ELF-1 (cell line): ENCODE data around the gene TCF12.

Source experiments
- DNase-seq: peaks from one replicate; pipeline ENCODE4 v3.0.0-alpha.2; 2016; ENCODE audit warnings: low read depth, low spot score

The TCF12 gene

DNA sequence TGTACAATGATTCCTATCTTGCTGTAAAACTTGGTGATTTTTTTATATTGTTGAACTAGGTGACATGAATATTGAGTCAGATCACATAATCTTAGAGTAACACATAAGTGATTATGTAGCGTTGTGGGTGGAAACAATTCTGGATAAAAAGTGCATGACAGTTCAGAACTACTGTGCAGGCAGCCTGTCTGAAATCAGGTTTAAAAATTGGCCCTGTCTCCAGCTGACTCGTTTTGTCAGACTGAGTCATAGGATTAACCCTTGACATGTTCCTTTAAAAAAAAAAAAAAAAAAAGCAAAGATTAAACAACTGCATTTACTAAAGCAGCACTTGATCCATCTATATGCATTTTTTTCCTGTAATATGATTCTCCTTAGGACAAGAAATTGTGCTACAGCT, 297.8 kb downstream of the TCF12 start:
- no peak for DNase-seq

DNA sequence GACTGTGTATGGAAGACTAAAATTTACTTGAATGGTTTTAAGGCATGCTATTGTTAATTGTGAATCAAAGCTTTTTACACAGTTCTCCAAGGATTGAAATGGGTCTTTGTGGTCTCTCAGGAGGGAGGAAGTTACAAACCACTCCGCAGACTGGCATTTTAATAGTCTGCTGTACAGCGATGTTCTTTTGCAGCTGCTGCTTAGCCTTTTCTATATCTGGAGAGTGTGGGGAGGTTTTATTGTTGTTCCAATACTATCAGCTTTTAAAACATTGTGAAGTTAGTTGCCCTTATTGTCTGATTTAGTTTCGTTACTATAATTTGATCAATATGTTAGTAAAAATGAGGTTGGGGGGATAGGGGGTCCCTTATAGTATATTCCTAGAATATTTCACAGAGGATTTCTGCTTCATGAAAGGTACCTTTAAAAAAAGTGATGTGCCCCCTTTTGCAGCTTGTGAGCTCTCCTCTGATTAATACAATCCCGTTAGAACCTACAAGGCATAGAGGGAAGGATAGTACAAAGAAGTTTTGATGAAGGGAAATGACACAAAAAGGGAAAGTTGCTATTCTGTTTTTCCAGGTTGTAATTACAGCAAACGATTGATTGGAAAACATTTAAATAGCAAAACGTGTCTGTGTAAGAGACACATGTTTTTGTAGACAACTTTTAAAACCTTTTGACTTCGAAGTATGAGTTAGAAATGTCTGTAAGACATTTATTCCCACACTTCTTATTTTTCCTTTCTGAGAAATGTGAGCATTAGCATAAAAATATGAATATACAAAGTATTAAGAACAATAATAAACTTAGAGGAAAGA, 299.5 kb downstream of the TCF12 start:
- DNase-seq, result no peak

DNA sequence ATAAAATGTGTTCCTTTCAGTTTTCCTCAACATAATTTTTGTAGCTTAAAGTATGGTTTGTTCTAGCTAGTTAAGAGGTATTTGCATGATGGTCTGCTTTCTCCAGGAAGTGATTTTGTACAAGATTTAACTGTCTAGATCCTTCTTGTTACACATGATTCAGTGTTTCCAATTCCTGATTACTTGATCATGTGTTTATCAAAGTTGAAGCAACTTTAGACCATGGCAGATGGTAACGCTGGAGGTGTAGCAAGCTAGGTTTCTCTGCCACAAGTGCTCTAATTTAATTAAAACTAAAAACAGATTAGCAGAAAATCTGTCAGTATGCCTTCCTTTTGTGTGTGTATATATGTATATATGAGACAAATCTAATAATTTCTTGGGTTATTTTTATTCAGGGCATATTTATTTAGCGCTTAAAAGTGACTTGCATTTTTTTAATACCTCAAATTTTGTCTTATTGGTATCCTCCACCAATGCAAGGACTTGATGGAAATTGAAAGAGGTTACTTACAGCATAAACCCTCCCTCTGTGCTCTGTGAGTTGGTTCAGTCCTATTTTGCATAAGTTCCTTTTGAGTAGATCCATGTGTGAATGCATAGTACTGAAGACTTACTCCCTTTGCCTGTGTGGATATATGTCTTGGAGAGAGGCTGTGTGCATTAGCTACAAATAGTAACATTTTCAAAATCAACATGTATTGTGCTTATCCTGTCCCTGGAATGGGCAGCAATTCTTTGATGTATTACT, 300.6 kb downstream of the TCF12 start:
- no peak for DNase-seq

DNA sequence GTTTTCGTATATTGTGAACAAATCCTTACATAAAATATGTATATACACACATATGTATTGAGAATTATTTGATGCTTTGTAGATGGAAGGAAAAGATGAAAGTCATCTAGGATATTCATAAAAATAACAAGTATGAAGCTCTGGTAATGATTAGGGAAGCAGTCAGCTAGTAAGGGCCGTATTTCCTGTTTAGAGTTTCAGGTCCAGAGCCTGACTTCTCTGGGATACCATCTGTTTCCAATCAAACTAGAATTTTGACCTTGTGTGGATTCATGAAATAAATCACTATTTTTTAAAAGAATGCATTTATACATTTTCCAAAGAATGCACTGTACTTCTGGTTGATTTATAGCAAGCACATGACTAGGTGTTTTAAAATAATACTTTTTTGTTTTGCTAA, 301.8 kb downstream of the TCF12 start:
- no peak for DNase-seq

DNA sequence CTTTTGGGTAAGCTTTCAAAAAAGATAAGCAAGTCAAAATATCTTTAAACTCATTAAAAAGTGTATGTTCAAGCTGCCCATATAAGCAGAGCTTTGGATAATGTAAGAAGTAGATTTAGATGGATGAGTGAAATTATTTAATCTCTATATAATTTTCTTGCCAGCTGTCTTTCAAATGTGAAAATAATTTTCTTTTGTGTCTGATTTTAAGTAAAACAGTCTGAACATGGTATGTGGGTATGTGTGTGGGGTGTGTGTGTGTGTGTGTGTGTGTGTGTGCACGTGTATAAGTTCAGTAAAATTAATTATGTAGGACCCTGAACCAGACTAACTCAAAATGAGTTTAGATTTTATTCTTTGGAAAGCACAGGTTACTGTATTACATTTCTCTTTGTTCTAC, 302.7 kb downstream of the TCF12 start:
- DNase-seq, result no peak

DNA sequence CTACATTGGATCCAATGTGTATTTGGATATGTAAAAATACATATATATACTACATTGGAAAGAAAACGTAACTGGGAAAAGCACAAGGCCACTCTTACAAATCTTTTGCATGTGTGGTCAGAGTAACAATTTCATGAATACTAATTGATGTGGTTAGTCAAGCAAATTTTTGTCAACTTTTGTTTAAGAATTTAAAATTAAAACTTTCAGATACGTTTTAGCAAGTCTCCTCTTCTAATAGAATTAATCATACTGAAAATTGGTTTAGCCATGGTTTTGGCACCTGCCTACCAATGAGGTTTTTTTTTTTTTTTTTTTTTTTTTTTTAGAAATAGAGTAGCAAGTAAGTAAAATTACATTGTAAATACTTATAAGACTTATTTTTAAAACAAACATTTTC, 304.9 kb downstream of the TCF12 start:
- DNase-seq, result no peak

DNA sequence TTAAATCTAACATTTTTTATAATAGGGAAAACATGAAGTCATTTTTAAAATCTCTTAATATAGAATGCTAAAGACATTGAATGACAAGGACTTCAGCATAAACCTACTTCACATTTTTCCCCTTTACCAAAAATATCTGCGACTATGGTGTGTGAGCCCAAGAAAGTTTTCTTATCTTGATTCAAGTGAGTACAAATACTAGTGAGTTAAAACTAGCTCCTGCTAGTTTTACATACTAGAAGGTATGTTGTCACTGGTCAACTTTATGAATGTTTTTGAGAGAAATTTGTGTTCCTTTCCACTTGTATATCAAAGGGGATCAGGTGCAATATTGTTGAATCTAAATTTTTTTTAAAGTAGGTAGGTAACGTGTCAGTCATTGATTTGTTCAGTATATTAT, 305.4 kb downstream of the TCF12 start:
- no peak for DNase-seq

DNA sequence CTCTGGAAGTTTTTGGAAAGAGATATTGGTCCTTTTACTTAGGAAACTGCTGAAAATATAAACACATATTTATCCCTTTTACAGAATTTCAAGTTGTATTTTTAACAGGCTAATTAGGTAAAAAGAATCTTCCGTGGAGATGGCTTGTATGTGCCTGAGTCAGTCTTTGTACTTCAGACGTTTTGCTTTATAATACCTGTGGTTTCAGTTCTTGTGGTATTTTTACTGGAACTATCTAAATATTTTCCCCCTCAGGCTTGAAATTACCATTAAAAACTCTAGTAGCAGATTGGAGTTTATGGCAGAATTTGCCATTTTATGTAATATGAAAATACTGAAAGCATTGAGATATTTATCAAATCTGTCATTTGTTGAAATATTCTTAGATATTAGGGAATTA, 306.2 kb downstream of the TCF12 start:
- DNase-seq, result no peak

DNA sequence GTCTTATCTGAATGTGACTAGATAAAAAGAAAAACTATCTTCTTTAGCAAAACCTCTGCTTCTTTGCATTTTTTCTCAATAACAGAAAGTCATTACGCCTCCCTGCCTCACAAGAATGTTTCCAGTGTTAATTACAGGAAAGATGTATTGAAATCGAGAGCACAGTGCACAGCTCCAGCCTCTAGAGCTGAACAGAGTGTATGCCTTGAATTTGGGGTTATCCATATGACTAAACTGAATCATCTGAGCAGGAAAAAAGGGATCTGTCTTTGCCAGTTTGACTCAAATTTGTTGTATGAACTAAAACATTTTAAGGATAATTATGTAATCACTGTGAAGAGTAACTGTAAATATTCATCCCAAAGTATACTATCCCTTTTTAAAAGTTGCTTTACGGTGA, 308.7 kb downstream of the TCF12 start:
- DNase-seq, result no peak

DNA sequence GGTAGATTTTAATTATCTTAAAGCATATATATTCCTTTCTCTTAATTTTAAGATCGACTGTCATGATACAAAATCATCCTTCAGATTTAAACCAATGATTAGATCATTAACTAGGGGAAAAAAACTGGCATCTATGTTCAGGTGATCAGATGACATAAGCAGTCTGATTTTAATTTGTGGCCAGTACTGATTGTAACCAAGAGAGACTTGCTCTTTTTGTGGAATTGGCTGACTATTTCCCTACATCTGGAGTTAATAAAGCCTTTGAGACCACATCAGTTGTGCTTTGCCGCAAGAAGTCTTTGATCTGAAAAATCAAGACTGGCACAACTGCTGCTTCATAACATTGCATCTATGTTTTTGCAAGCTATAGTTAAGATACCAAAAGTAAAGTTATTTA, 309.5 kb downstream of the TCF12 start:
- DNase-seq, result no peak

DNA sequence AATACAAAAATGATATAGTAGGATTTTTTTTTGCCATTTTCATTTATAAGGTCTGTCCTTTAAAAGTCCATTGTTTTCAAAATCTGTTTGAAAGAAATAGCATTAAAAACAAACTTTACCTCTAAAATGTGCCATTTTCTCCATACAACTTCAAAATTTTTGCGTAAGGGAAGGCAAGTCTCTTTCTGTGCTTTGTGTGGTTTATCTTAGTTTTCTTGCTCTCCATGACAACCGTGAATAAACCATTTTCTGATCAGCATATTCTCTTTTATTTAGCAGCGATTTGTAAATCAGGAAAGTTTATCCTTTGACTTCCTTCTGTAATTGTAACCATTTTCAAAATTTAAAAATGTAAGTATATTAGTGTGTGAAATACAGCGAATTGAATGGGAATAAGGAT, 310.0 kb downstream of the TCF12 start:
- DNase-seq, result no peak

DNA sequence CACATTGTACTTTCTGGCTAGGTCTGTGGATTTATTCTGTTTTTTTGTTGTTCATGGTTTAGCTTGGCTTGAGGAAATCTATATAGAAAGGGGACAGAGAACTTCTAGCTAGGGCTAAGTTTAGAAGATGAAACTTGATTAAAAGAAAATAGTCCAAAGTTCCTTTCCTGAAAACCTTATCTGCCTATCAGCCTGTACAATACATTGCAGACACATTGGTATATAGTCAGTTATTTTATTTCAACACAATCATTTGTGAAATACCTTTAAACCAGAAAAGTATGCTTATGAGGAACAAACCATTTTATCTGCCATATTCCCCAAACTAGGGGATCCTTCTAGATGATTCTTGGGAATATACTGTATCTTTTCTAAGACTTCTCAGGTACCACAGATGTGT, 310.6 kb downstream of the TCF12 start:
- no peak for DNase-seq

DNA sequence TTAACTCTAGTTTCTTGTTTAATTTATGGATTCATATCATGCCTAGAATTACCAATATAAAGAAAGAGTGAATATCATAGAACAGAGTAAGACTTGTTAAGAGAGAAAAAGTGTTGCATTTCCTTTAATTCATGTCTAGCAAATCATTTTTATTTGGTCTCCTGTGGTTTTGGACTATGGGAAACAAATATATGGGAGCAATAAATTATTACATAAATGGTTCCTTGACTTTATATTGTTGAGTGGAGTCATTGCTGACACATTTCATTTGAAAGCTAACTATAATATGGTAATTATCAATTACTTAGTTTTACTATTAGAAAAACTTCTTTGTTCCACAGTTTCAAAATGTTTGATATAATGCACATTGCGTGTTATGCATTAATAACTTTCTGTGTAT, 313.1 kb downstream of the TCF12 start:
- no peak for DNase-seq

DNA sequence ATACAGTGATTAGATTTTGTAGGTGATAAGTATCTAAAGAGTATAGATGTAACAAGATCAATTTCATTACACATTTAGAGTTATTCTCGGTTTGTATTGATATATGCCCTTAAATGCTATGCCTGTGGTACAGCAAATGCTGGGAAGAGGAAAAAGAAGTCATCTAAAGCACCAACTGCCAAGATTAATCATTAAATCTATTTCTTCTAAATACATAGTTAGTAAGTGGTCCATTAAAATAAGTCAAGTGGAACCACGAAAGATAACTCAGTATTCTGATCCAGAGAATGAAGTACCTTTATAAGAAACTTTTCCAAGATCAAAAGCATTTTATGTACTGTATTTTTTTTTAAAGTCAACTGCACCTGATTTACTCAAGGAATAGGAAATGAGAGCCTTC, 315.7 kb downstream of the TCF12 start:
- no peak for DNase-seq

DNA sequence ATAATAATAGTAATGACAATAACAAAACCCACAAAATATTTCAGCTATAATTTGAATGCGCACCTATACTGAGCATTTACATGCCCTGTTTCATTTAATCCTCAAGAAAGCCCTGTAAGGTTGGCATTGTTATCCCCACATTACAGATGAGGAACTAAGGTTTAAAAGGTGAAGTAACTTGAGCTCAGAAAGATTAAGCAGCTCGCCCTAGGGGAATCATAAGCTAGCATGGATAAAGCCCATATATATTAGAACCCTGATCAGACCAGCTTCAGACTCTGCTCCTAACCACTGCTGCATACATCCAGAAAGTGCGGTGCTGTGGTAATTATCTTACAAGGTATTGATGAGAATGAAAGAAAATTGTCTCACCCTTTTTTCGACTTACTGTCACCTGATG, 316.7 kb downstream of the TCF12 start:
- no peak for DNase-seq

DNA sequence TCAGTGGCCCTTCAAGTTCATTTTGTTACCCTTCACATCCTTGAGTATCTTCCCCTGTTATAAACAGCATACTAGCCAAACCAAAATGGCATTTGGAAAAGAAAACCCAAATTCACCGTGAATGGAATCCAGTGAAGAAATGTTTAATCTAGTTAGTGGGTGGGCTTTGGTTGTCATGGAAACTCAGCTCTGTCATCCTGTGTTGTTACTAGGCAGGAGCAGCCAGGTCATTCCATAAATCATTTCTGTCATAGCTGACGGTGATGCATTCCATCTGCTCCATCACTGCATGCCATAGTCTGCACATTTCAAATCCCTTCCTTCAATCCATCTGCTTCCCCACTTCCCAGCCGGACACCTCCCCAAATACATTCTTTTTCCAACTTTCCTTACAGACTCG, 317.4 kb downstream of the TCF12 start:
- DNase-seq, result peak; percentile 31

DNA sequence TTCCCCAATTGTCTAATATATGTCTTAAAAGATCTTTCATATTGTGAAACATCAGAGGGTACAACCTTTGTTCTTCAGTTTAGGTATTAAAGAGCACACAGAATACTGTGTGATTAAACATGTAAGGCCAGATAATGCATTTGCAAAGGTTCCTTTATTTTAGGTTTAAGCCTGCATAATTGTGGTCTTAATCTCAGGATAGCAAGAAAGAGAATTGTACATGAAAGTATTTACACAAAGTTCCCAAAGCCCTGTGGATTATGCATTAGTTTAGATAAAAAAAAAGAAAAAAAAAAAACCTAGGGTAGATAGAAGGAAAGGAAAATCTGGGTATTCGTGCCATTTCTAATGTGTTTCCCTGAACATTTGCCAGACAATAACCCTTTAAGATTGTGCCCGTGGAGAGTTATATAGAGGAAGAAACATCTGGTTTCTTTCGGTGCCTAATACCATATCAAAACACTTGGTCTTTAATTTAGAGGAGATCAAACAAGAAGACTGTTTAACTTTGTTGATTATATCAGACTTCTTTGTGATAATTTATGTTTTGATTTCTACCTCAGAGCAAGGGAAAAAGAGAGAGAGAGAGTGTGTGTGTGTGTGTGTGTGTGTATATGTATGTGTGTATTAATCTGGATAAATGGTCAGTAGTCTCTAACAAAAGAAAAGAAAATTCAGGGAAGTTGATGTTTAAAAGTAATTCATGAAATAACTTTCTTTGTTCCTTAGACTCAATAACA, 318.3 kb downstream of the TCF12 start:
- DNase-seq, result no peak

DNA sequence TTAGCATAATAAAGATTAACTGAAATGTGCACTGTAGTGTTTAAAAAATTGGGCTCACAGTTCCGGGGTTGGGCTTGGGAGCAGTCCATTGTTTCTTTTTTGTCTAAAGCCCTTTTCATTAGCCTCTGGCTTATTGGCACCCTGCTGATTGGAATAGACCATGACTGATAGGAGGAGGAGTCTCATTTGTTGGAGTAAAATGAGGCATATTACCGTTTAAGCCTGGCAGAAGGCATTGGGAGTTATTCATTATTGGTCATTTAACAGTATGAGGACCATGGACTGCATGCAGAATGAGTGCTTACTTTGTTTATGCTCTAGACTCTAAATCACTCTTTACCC, 318.8 kb downstream of the TCF12 start:
- DNase-seq, result peak; percentile 56

DNA sequence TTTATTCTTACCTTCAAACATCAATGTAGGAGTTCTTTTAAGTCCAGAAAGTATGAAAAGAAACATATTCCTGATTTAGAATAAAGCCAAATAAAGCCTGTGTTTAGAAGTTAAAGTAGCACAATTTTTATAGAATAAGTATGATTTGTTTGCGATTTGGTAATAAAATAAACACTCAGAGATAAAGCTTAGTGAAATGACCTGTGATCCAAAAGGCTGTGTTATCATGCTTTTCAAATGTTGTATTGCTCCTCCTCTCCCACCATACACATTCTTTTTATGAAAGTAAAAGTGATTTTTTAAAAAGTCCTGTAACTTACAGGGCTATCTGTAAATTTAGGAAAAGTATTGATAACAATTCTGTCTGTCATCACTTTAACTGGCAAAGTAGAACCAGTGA, 319.2 kb downstream of the TCF12 start:
- no peak for DNase-seq

DNA sequence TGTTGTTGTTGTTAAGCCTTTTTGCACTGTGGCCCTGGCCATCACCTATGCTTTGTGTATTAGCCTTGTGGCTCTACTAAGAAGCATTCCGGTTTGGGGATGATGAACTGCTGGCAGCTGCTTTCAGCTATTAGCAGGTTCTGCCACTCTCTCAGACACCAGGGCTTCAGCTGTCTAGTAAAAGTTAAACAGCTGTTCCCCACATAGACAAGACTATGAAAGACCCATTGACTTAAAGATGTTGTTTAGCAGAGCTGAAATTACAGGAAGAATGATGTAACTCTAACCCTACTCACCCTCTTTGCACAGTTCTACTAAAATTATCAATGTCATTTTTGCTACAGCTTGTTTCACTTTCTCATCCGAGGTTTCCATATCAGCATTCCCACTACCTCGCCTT, 326.7 kb downstream of the TCF12 start:
- no peak for DNase-seq

DNA sequence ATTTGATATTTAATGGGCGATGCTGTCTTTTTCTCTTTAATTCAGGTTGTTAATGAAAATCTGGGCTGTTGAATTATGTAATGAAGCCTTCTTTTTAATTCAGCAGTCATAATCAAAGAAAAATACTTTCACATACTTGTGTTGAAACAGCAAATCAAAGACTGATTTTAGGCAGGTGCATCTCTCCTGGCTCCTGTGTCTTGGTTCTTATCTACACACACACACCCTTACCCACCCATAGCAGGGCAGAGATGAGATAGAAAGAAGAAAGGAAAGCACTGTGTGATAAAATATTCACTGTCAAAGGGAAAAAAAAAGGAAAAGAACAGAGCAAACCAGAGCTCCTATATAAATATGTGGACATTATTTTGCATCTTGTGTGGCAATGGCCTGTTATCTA, 327.3 kb downstream of the TCF12 start:
- DNase-seq, result no peak

DNA sequence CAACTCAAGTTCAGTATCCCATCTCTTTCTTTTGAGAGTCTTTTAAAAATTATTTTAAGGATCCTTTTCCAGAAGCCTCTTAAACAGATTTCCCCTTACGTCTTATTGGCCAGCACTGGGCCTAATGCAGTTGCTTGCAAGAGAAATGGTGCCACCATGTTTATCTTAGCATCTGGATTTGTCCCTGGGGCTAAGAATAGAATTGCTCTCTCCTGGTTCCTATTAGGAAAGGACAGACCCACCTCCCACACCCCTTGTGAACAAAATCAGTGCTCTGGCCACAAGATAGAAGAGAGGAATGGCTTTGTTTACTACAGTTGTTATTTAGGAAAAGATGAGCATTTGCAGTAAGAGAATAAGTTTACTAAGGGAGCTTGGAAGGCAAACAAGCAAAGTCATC, 329.6 kb downstream of the TCF12 start:
- no peak for DNase-seq

DNA sequence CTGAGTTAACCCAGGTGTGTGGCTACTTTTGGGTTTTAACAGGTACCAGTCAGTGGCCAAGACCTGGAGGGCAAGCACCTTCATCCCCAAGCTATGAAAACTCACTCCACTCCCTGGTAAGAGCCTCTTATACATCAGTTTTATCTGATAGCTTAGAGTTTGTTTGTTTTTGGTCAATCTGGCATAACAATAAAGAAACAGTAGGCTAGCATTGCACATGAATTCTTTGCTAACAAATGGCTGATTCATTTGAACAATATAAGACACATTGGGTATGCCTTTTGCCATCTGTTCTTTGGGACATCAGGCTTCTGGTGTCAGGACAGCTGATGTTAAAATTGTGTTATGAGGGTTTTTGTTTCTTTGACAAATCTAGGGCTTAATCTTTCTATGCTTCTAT, 332.9 kb downstream of the TCF12 start:
- DNase-seq, result no peak
